Mucosa of descending colon (tissue), 3 donors: ENCODE measurements around the gene NAP1L4. TPM values are rescaled to one million over a fixed set of nuclear protein-coding genes. Genes with fewer than 3 reads are reported as not detected.

Experiments
- ATAC-seq: fragments of 200-7000 bp; cut with Tn5 transposase; one replicate; pipeline ENCODE4 v1.9.1; 2020; ENCODE audit warnings: mild to moderate bottlenecking, moderate library complexity
- DNase-seq, 3 donors: peaks; one replicate each; pipeline ENCODE4 v3.0.0-alpha.2; 2020
- H3K36me3 ChIP-seq: fragments of 200-600 bp; one replicate; pipeline ENCODE4 v1.8.0; 2021; ENCODE audit warnings: low read depth, mild to moderate bottlenecking
- H3K4me1 ChIP-seq: fragments of 200-600 bp; one replicate; pipeline ENCODE4 v1.8.0; 2021; ENCODE audit warnings: low read depth, mild to moderate bottlenecking
- H3K4me3 ChIP-seq: fragments of 200-600 bp; one replicate; pipeline ENCODE4 v1.8.0; 2021; ENCODE audit warnings: mild to moderate bottlenecking
- H3K9me3 ChIP-seq: fragments of 200-600 bp; one replicate; pipeline ENCODE4 v1.8.0; 2021; ENCODE audit warnings: mild to moderate bottlenecking
- intact Hi-C, 2 donors: fragments of 100-400 bp; cut with DNase I in 1 of 2; cut with micrococcal nuclease in 1 of 2; formaldehyde crosslinking; loops; one replicate each; pipeline versions ENCODE4 v1.11.0 to v1.11.1; 2022; cut with DNase I, micrococcal nuclease
- total RNA-seq, 3 donors: library from RNA; stranded (reverse); fragmentation: NEBNext Ultra II Directional in 2 of 3; extraction: Animal tissue kit (Norgen Biotek cat#: 25700) in 2 of 3; gene quantifications; one replicate each; pipeline versions ENCODE4 v1.2.1 to v1.2.4, GENCODE V29; 2021 to 2023
- TF ChIP-seq, protein P1 (sequence below): fragments of 200-600 bp; IDR thresholded peaks from one replicate; pipeline ENCODE4 v1.8.0; 2022; ENCODE audit warnings: antibody characterized with exemption, mild to moderate bottlenecking
- donor health status: DM: no; HTN: no; CAD: no; lungs with moderate emphysema.
- donor health status: DM: no; HTN: no; CAD: no.
- donor health status: DM: no; HTN: yes; CAD: no.

NAP1L4 gene
- total RNA-seq, 3 donors from 2014 or later, result 94.0 to 116 (median 99.8) TPM

DNA sequence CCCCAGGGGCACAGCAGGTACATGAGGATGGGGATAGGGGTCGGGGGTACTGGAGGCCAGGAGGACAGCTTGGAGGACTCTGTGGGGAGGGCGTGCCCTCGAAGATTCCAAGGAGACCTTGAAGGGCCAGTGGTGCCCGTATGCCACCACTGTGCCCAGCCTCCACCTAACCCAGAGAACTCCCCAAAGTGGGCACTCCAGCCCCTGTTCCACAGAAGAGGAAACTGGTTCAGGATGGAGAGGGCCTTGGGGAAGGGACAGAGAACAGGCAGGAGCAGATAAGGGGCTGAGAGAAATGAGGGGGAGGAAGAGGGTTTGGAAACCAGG lies 60.7 kb downstream of the NAP1L4 start:
- intact Hi-C loops, result no loop called here
- Histone ChIP-seq H3K9me3 (no peaks in the 10 kb centered on the region), H3K36me3 (no peaks in the 10 kb centered on the region), H3K4me1 (peaks cover 20% of the 10 kb centered on the region), H3K4me3 (no peak overlapping the region)
- TF ChIP-seq, protein P1, sequence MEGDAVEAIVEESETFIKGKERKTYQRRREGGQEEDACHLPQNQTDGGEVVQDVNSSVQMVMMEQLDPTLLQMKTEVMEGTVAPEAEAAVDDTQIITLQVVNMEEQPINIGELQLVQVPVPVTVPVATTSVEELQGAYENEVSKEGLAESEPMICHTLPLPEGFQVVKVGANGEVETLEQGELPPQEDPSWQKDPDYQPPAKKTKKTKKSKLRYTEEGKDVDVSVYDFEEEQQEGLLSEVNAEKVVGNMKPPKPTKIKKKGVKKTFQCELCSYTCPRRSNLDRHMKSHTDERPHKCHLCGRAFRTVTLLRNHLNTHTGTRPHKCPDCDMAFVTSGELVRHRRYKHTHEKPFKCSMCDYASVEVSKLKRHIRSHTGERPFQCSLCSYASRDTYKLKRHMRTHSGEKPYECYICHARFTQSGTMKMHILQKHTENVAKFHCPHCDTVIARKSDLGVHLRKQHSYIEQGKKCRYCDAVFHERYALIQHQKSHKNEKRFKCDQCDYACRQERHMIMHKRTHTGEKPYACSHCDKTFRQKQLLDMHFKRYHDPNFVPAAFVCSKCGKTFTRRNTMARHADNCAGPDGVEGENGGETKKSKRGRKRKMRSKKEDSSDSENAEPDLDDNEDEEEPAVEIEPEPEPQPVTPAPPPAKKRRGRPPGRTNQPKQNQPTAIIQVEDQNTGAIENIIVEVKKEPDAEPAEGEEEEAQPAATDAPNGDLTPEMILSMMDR, result no peak
- ATAC-seq, result no peak
- DNase-seq, result no peak

DNA sequence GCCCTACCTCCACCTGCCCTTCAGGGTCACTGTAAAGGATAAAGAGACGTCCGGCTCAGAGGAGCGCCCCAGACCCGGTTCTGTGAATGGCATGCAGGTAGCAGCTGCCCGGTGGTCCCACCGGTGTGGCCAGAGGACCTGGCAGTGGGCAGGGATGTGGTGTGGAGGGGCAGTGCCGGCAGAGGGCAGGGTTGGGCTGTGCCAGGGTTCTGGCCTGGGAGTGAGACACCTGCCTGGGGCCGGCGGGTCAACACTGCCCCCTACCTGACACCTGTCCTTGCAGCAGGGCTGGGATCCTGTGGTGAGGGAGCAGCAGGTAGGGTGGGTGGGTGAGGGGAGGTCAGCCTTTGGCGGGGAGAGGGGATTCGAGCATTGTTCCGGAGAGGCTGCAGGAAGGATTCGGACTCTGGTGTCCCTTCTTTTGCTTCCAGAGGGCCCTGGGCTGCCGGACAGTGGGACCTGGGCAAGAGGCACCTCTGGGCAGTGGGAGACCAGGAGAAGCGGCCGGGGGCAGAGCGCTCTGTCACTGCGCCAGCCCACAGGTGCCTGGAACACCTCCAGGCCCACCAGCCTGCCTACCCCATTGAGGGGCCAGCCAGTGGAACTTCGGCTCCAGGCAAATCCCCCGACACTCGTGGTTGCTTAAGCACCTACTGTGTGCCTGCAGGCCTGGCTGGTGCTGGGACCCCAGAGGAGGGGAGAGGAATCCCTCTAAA lies 61.3 kb downstream of the NAP1L4 start:
- TF ChIP-seq, protein P1, result peak; percentile 75
- no peak overlapping the region for H3K4me3 ChIP-seq
- H3K9me3 ChIP-seq, result no peaks in the 10 kb centered on the region
- intact Hi-C loops, result no loop called here
- no peaks in the 10 kb centered on the region for H3K36me3 ChIP-seq
- H3K4me1 ChIP-seq, result peaks cover 20% of the 10 kb centered on the region
- DNase-seq (peak; percentile 92 to 95 (median 93)), ATAC-seq (peak; percentile 70)

DNA sequence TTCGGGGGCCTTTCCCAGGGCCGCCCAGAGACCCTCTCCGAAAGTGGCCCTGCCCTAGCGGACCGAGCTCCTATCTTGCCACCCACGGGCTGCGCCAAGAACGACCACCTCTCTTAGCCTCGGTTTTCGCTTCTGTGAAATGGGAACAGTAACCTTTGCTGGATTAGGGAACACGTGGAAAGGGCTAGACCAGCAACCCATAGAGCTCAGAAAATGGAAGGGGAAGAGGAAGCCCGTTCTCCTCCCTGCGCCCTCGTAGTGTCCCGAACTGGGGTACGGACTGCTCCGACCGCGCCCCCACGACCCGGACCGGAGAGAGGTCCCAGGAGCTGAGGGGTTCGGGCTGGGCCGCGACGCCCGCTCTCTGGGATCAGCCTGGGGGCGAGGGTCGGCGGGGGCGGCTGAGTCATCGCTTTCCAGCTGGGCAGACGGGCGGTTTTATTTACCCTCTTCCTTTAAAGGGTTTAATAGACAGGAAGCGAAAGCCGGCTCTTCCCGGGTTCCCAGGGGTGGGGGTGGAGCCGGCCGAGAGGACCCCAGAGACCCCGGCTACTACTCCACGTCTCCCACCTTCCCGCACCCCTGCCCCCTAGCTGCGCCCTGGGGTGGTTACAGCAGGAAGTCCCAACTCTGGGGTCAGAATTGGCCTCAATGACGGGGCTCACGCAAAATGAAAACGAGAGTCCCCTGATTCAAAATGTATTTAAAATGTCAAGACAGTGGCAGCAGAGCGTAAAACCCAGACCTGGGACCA lies 62.0 kb downstream of the NAP1L4 start:
- H3K36me3 ChIP-seq, result no peaks in the 10 kb centered on the region
- peak; percentile 76 to 84 (median 84) for DNase-seq
- intact Hi-C loops, result no loop called here
- peaks cover 24% of the 10 kb centered on the region for H3K4me1 ChIP-seq
- no peak overlapping the region for H3K4me3 ChIP-seq
- H3K9me3 ChIP-seq, result no peaks in the 10 kb centered on the region
- ATAC-seq, result peak; percentile 49
- TF ChIP-seq, protein P1, result no peak

DNA sequence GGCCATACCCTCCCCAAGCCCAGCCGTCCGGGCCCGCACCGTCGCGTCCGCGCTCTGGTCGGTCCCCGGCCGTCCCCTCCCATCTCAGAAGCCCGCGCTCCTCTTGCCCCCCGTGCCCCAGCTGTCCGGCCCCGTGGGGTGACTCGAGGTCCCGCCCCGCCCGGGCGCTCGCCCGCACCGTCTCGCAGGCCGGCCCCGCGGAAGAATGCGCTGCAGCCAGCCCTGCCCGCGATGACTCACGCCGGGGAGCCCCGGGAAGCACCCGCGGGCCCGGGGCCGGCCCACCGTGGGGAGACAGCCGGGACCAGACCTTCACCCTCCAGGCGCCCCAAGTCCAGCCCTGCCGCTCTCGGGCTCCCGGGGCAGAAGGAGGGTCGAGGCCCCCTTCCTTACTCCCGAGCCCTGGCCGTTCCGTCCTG lies 62.6 kb downstream of the NAP1L4 start:
- DNase-seq, result peak; percentile 82 to 89 (median 89)

DNA sequence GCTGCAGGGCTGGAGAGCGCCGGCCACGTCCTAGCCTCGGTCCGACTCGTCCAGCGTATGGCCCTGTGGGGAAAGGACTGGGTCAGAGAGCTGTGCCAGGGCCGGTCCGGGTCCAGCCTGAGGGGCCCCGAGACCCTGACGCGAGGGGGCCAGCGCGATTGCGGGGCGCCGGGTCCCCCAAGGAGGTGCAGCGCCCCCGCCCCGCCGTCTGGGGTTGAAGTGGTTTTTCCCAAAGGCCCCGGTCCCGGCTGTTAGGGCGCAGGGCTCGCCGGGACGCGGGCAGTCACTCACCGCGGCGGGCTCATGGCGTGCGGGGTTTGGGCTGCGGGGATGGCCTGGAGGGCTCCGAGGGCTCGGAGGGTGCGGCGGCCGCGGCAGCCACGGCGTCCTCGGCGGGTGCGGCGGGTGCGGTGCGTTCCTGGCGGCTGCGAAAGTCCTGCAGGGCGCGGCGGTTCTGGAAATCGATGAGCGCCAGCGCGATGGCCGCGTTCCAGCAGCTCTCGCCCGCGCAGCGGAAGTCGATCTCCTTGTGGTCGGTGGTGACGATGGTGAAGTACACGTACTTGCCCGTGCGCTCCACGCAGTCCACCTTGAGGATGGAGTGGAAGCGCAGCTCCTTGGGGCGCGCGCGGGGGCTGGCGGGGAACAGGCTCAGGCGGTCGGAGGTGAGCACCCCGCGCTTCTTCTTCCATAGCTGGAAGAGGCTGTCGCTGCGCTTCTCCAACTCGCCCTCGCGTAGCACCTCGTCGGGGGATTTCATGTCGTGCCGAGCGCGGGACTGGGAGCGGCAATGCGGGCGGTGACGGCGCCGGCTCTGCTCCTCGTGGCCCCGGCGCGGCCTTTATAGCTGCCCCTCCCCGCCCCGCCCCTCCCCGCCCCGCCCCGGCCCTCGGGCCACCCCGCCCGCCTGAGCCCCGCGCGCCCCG lies 63.3 kb downstream of the NAP1L4 start, which contains the start of gene PHLDA2:
Gene PHLDA2, minus strand, starts transcription at position 816 of the 926 bp plus-strand sequence. Its CDS starts 56 bp downstream, at position 760.
- intact Hi-C loops, result no loop called here
- DNase-seq (peak; percentile 70 to 84 (median 81)), ATAC-seq (peak; percentile 52)
- peaks cover 33% of the 10 kb centered on the region for H3K4me1 ChIP-seq
- no peaks in the 10 kb centered on the region for H3K9me3 ChIP-seq
- TF ChIP-seq, protein P1, result no peak
- no peaks in the 10 kb centered on the region for H3K36me3 ChIP-seq
- peak within 1 kb of the TSS; percentile 40 for H3K4me3 ChIP-seq

More for the DNA sequence above, 62.6 kb downstream of the NAP1L4 start:
- H3K4me1 ChIP-seq, result peaks cover 29% of the 10 kb centered on the region
- peak; percentile 69 for ATAC-seq
- no peaks in the 10 kb centered on the region for H3K9me3 ChIP-seq
- H3K4me3 ChIP-seq, result peak overlapping the region; percentile 40
- H3K36me3 ChIP-seq, result no peaks in the 10 kb centered on the region
- intact Hi-C loops, result no loop called here
- TF ChIP-seq, protein P1, result no peak
